Astrocyte of the cerebellum (primary cell): Measurements from ENCODE around the gene COL9A3.

Source experiments
- DNase-seq: peaks from one replicate; pipeline ENCODE4 v3.0.0-alpha.2; 2011; ENCODE audit warnings: low read depth
- H3K4me3 ChIP-seq: 2 replicates; pipeline ENCODE4 v1.5.1; 2011; ENCODE audit warnings: mild to moderate bottlenecking, low read depth, low read length, moderate library complexity
- in situ Hi-C: cut with HindIII; loops from 2 replicates; pipeline ENCODE4 v1.10.0; 2017; ENCODE audit warnings: low sequenced_read_pairs
- TF ChIP-seq, protein P1 (sequence below): IDR thresholded peaks from 2 replicates; pipeline ENCODE4 v1.5.1; 2012; ENCODE audit warnings: low read length, low read depth, moderate library complexity, mild to moderate bottlenecking; ENCODE audit errors: missing control alignments

Gene COL9A3

DNA sequence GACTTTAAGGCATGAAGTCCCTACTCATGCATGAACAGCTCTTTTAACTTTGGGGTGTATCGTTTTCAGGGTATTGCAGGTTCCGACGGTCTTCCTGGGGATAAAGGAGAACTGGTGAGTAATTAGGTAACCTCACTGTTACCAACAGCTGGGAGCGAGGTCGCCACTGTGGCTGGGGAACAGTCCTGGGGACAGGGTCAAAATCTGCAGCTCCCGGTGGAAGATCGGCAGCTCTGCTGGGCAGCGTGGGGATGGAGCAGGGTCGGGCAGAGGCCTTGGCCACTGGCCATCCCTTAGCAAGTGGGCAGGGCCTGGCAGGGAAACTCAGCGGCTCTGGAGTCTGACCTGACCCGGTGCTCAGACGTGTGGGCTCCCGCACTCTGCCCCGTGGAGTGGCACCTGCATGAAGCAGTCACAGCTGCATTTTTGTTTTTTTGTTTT, 16.1 kb downstream of the COL9A3 start:
- TF ChIP-seq, protein P1, sequence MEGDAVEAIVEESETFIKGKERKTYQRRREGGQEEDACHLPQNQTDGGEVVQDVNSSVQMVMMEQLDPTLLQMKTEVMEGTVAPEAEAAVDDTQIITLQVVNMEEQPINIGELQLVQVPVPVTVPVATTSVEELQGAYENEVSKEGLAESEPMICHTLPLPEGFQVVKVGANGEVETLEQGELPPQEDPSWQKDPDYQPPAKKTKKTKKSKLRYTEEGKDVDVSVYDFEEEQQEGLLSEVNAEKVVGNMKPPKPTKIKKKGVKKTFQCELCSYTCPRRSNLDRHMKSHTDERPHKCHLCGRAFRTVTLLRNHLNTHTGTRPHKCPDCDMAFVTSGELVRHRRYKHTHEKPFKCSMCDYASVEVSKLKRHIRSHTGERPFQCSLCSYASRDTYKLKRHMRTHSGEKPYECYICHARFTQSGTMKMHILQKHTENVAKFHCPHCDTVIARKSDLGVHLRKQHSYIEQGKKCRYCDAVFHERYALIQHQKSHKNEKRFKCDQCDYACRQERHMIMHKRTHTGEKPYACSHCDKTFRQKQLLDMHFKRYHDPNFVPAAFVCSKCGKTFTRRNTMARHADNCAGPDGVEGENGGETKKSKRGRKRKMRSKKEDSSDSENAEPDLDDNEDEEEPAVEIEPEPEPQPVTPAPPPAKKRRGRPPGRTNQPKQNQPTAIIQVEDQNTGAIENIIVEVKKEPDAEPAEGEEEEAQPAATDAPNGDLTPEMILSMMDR: no peak
- H3K4me3 ChIP-seq: no peak overlapping the region
- no peak for DNase-seq
- in situ Hi-C loops: no loop called here

- in situ Hi-C loops: no loop called here
- no peak for DNase-seq
- TF ChIP-seq, protein P1: no peak
- no peak overlapping the region for H3K4me3 ChIP-seq
These were observed 18.3 kb downstream of the COL9A3 start for GRCh38 chr20:62834967-62835730.

- DNase-seq: no peak
- no peak overlapping the region for H3K4me3 ChIP-seq
- TF ChIP-seq, protein P1: no peak
- in situ Hi-C loops: no loop called here
These were observed 19.3 kb downstream of the COL9A3 start for GRCh38 chr20:62835931-62836861.

DNA sequence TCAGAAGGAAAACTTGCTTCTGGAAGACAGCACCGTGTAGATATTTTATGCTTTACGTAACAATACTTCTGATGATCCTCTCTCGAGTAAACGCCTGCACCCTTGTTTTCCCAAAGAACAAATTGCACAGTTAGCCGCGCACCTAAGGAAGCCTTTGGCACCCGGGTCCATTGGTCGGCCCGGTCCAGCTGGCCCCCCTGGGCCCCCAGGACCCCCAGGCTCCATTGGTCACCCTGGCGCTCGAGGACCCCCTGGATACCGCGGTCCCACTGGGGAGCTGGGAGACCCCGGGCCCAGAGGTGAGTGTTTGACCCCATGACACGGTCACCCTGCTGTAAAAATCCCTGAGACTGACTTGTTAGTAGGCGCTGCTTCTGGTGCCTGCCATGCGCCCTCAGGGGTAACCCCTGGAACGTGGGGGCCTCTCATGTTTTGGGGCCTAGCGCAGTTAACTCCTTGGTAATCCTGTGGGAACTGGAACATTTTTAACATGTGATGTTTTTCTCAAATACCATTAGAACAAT, 20.2 kb downstream of the COL9A3 start:
- in situ Hi-C loops: no loop called here
- no peak overlapping the region for H3K4me3 ChIP-seq
- no peak for DNase-seq
- TF ChIP-seq, protein P1: no peak

DNA sequence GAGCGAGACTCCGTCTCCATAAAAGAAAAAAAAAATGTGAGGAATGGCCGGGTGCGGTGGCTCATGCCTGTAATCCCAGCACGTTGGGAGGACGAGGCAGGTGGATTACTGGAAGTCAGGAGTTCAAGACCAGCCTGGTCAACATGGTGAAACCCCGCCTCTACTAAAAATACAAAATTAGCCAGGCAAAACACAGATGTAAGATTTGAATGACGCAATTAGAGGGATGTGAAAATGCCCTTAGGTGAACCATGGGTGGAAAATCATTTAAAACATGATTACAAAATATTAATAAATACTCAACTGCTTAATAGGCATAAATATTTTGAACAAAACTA, 20.9 kb downstream of the COL9A3 start:
- no peak overlapping the region for H3K4me3 ChIP-seq
- DNase-seq: no peak
- in situ Hi-C loops: no loop called here
- TF ChIP-seq, protein P1: no peak

- TF ChIP-seq, protein P1: no peak
- in situ Hi-C loops: no loop called here
- H3K4me3 ChIP-seq: no peak overlapping the region
- no peak for DNase-seq
These were observed 21.5 kb downstream of the COL9A3 start for GRCh38 chr20:62838128-62838891.
